Cardiac fibroblast (primary cell): ENCODE data around the gene DIPK1B.
A peak's percentile ranks its signal among the peaks of the same experiment; 100 is the strongest.

ENCODE experiments used
- DNase-seq, 2 donors: peaks; one replicate each; pipeline versions ENCODE4 v3.0.0 to v3.0.0-alpha.2; 2010; ENCODE audit warnings: low read depth in 2 of 2
- H3K4me3 ChIP-seq, 2 donors: replicated peaks in 1 of 2; 1 replicate in 1 of 2; 2 replicates in 1 of 2; pipeline ENCODE4 v1.5.1; 2011; ENCODE audit warnings: low read depth in 2 of 2, low read length in 2 of 2, mild to moderate bottlenecking in 2 of 2, moderate library complexity in 1 of 2
- CTCF ChIP-seq: IDR thresholded peaks from one replicate; pipeline ENCODE4 v1.5.1; 2011; ENCODE audit warnings: low read depth, mild to moderate bottlenecking, low read length, inconsistent platforms

Gene DIPK1B

DNA sequence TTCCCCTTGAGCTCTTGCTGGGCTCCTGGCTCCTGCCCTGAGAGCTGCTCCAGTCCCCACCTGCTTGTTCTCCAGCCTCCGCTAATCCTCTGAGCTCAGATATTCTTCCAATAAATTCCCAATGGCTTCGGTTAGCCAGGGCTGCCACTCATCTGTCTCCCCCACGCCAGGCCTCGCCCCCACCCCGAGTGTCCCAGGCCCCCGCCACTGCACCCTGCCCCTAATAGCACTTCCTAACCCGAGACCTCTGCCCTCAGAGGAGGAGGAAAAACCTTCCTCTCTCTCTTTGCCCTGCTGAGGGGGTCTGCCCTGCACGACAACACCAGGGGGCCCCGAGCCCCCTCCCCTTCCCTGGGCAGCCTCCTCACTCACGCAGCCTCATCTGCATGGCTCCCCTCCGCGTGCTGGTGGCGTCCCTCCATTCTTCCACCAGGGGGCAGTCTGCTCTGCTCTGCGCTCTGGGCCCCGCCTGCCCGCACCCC lies 57.4 kb downstream of the DIPK1B start:
- DNase-seq: peak in 1 of 2 donors; percentile 15
- TF ChIP-seq CTCF: peak; percentile 57
- no peak overlapping the region for H3K4me3 ChIP-seq

DNA sequence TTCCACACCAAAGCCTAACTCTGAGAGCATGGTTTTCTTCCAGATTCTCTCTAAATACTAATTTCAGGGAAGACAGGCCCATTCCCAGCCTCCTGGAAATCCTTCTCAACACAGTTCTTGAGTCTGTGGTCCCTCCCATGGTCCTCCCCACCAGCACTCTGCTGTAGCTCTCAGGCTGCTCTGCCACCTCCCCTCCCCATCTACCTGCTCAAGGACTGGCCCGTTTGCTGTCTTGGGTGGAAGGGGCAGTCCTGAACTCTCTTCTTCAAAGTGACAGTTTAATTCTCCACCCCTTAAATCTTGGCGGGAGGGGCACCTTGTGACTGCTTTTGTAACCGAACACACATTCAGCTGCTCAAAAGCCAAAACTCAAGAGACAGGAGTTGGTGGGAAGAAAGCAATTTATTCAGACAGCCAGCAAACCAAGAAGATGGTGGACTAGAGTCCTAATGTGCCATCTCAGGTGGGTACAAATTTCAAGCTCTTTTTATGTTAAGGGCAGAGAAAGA lies 59.6 kb downstream of the DIPK1B start:
- TF ChIP-seq CTCF: no peak
- no peak for DNase-seq
- H3K4me3 ChIP-seq: no peak overlapping the region

GRCh38 chr9:136773386-136774044 lies 61.1 kb downstream of the DIPK1B start:
- H3K4me3 ChIP-seq: no peak overlapping the region

More at GRCh38 chr9:136773386-136774044, 61.1 kb downstream of the DIPK1B start:
- DNase-seq: peak; percentile 20 to 39
- TF ChIP-seq CTCF: no peak
